ENCODE measurements around the gene LTBP1. TPM values are rescaled to one million over a fixed set of nuclear protein-coding genes. Genes with fewer than 3 reads are reported as not detected.

LTBP1 gene
- polyA plus RNA-seq, 1 donor (not counting 4 experiments of a cell fraction or from before 2014, with no cell fraction given), result 9.2 TPM

DNA sequence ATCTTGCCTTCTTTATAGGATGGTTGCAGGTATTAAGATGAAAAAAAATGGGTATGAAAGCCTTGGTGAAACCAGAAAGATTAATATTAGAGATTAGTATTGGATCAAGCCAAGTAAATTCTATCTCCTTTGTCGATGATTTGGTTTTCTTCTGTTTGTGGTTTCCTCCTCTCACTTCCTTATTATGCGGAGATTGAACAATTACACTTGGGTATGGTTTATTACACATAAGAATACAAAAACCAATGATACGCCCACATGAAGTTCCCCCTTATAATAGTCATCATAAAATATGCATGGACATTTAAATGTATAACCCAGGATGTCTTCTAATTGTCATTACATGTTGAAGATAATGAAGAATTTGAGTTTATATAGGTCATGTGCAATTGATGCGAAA lies 4.9 kb downstream of the LTBP1 start:
- H3K79me2 ChIP-seq (ENCODE audit: control insufficient read depth, insufficient read depth, low read length), result no peaks in the 10 kb centered on the region
- dilution Hi-C loops (cut with MboI; ENCODE audit: extremely low pct_ligation_motif_present, low sequenced_read_pairs), result no loop called here
- no peaks in the 10 kb centered on the region for H3K9me3 ChIP-seq (ENCODE audit: control insufficient read depth, low read depth, low read length)
- no peak overlapping the region for H2AFZ ChIP-seq (ENCODE audit: control insufficient read depth, low read length)
- no peaks in the 10 kb centered on the region for H3K4me1 ChIP-seq (ENCODE audit: control insufficient read depth, extremely low read depth, insufficient read depth, low read length)
- H3K36me3 ChIP-seq (ENCODE audit: control insufficient read depth in 2 of 2, extremely low read depth in 1 of 2, insufficient read depth in 2 of 2, low read length in 2 of 2), result no peaks in the 10 kb centered on the region
- no peak overlapping the region for H3K4me3 ChIP-seq (ENCODE audit: control insufficient read depth in 2 of 3, extremely low read depth in 1 of 3, insufficient read depth in 2 of 3, low read depth in 1 of 3, low read length in 3 of 3)
- H3K4me2 ChIP-seq (ENCODE audit: control insufficient read depth, extremely low read depth, insufficient read depth, low read depth, low read length), result no peak overlapping the region
- DNase-seq (ENCODE audit: low read depth, low spot score) (no peak), FAIRE-seq (no peak)
- H3K27ac ChIP-seq (ENCODE audit: control insufficient read depth, insufficient read depth, low read length), result no peak overlapping the region
- H4K20me1 ChIP-seq (ENCODE audit: control insufficient read depth, extremely low read depth, insufficient read depth, low read length), result no peaks in the 10 kb centered on the region
- no peaks in the 10 kb centered on the region for H3K9me1 ChIP-seq (ENCODE audit: control insufficient read depth, extremely low read depth, insufficient read depth, low read length)
- H3K9ac ChIP-seq (ENCODE audit: control insufficient read depth, extremely low read depth, insufficient read depth, low read length), result no peak overlapping the region
- TF ChIP-seq, protein P1, sequence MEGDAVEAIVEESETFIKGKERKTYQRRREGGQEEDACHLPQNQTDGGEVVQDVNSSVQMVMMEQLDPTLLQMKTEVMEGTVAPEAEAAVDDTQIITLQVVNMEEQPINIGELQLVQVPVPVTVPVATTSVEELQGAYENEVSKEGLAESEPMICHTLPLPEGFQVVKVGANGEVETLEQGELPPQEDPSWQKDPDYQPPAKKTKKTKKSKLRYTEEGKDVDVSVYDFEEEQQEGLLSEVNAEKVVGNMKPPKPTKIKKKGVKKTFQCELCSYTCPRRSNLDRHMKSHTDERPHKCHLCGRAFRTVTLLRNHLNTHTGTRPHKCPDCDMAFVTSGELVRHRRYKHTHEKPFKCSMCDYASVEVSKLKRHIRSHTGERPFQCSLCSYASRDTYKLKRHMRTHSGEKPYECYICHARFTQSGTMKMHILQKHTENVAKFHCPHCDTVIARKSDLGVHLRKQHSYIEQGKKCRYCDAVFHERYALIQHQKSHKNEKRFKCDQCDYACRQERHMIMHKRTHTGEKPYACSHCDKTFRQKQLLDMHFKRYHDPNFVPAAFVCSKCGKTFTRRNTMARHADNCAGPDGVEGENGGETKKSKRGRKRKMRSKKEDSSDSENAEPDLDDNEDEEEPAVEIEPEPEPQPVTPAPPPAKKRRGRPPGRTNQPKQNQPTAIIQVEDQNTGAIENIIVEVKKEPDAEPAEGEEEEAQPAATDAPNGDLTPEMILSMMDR (optimal IDR thresholded peaks at IDR 0.05 in 1 of 3, IDR thresholded peaks at IDR 0.05 in 1 of 3, conservative IDR thresholded peaks at IDR 0.05 in 1 of 3; ENCODE audit: extremely low read depth in 1 of 3, insufficient read depth in 2 of 3, low read length in 3 of 3), result no peak
- TF ChIP-seq EZH2 (IDR thresholded peaks at IDR 0.05; ENCODE audit: low read length), result no peak
- H3K27me3 ChIP-seq (ENCODE audit: control insufficient read depth, extremely low read depth, insufficient read depth, low read length), result no peaks in the 10 kb centered on the region

DNA sequence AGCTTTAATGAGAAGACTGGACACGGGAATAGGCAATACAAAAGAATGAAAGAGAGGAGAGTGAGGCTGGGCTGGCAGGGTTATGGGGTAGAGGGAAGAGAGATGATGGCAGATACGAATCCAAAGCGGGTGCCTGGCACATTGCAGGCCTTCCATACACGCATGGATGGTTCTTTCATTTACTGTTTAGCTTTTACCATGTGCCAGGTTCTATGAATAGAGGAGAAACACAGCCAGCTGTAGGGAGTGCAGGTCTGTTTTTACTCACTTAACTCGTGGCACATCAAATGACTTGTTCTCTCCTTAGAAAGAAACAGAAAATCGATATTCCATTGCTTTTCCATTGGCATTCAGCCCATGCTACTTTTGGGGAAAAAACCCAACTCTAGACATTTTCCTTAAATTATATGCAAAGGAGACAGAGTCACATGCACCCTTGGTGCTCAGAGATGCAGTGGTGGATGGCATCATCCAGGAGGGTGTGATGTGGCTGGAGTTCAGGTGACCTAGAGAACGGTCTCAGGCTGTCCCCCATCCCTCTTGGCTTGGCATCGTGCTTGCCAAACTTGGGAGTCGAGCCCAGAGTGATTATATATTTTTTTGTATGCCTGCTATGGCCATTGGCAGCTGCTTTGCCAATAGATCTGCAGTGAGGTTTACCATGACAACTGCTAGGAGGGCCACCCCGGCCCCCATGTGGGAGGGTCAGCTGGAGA lies 6.2 kb downstream of the LTBP1 start:
- H3K9ac ChIP-seq (ENCODE audit: control insufficient read depth, extremely low read depth, insufficient read depth, low read length), result no peak overlapping the region
- H3K36me3 ChIP-seq (ENCODE audit: control insufficient read depth in 2 of 2, extremely low read depth in 1 of 2, insufficient read depth in 2 of 2, low read length in 2 of 2), result no peaks in the 10 kb centered on the region
- no peaks in the 10 kb centered on the region for H3K4me1 ChIP-seq (ENCODE audit: control insufficient read depth, extremely low read depth, insufficient read depth, low read length)
- DNase-seq (ENCODE audit: low read depth, low spot score) (no peak), FAIRE-seq (no peak)
- H3K27ac ChIP-seq (ENCODE audit: control insufficient read depth, insufficient read depth, low read length), result no peak overlapping the region
- dilution Hi-C loops (cut with MboI; ENCODE audit: extremely low pct_ligation_motif_present, low sequenced_read_pairs), result no loop called here
- no peak overlapping the region for H3K4me2 ChIP-seq (ENCODE audit: control insufficient read depth, extremely low read depth, insufficient read depth, low read depth, low read length)
- H4K20me1 ChIP-seq (ENCODE audit: control insufficient read depth, extremely low read depth, insufficient read depth, low read length), result no peaks in the 10 kb centered on the region
- no peak for TF ChIP-seq EZH2 (IDR thresholded peaks at IDR 0.05; ENCODE audit: low read length)
- H3K4me3 ChIP-seq (ENCODE audit: control insufficient read depth in 2 of 3, extremely low read depth in 1 of 3, insufficient read depth in 2 of 3, low read depth in 1 of 3, low read length in 3 of 3), result no peak overlapping the region
- no peaks in the 10 kb centered on the region for H3K27me3 ChIP-seq (ENCODE audit: control insufficient read depth, extremely low read depth, insufficient read depth, low read length)
- no peaks in the 10 kb centered on the region for H3K9me3 ChIP-seq (ENCODE audit: control insufficient read depth, low read depth, low read length)
- no peaks in the 10 kb centered on the region for H3K9me1 ChIP-seq (ENCODE audit: control insufficient read depth, extremely low read depth, insufficient read depth, low read length)
- H2AFZ ChIP-seq (ENCODE audit: control insufficient read depth, low read length), result no peak overlapping the region
- no peaks in the 10 kb centered on the region for H3K79me2 ChIP-seq (ENCODE audit: control insufficient read depth, insufficient read depth, low read length)

DNA sequence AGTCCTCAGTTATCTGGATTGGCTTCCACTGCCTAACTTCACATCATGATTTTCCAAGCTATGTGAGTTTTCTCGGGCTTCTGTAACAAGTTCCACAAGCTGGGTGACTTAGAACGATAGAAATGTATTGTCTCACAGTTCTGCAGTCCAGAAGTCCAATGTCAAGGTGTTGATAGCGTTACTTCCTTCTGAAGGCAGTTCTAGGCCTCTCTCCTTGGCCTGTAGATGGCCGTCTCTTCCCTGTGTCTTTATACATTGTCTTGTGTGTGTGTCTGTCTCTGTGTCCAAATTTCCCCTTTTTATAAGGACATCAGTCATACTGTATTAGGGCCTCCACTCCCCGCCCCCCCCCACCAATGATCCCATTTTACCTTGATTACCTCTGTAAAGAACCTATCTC lies 7.5 kb downstream of the LTBP1 start:
- Histone ChIP-seq H3K4me2 (ENCODE audit: control insufficient read depth, extremely low read depth, insufficient read depth, low read depth, low read length) (no peak overlapping the region), H3K79me2 (ENCODE audit: control insufficient read depth, insufficient read depth, low read length) (no peaks in the 10 kb centered on the region), H3K4me3 (ENCODE audit: control insufficient read depth in 2 of 3, extremely low read depth in 1 of 3, insufficient read depth in 2 of 3, low read depth in 1 of 3, low read length in 3 of 3) (no peak overlapping the region), H3K9me3 (ENCODE audit: control insufficient read depth, low read depth, low read length) (no peaks in the 10 kb centered on the region), H3K27ac (ENCODE audit: control insufficient read depth, insufficient read depth, low read length) (no peak overlapping the region), H3K9me1 (ENCODE audit: control insufficient read depth, extremely low read depth, insufficient read depth, low read length) (no peaks in the 10 kb centered on the region), H3K27me3 (ENCODE audit: control insufficient read depth, extremely low read depth, insufficient read depth, low read length) (no peaks in the 10 kb centered on the region), H2AFZ (ENCODE audit: control insufficient read depth, low read length) (no peak overlapping the region), H4K20me1 (ENCODE audit: control insufficient read depth, extremely low read depth, insufficient read depth, low read length) (no peaks in the 10 kb centered on the region), H3K4me1 (ENCODE audit: control insufficient read depth, extremely low read depth, insufficient read depth, low read length) (no peaks in the 10 kb centered on the region), H3K9ac (ENCODE audit: control insufficient read depth, extremely low read depth, insufficient read depth, low read length) (no peak overlapping the region), H3K36me3 (ENCODE audit: control insufficient read depth in 2 of 2, extremely low read depth in 1 of 2, insufficient read depth in 2 of 2, low read length in 2 of 2) (no peaks in the 10 kb centered on the region)
- DNase-seq (ENCODE audit: low read depth, low spot score), result no peak
- TF ChIP-seq EZH2 (IDR thresholded peaks at IDR 0.05; ENCODE audit: low read length), result no peak
- TF ChIP-seq, protein P1 (optimal IDR thresholded peaks at IDR 0.05 in 1 of 3, IDR thresholded peaks at IDR 0.05 in 1 of 3, conservative IDR thresholded peaks at IDR 0.05 in 1 of 3; ENCODE audit: extremely low read depth in 1 of 3, insufficient read depth in 2 of 3, low read length in 3 of 3), result no peak
- dilution Hi-C loops (cut with MboI; ENCODE audit: extremely low pct_ligation_motif_present, low sequenced_read_pairs), result no loop called here
- no peak for FAIRE-seq

All from keratinocyte (primary cell).